SK-N-SH treated with all-trans-retinoic acid at 6 μM for 48 hours (cell line): ENCODE results near the gene AGBL1.

Experiments
- ATAC-seq: fragments of 200-7000 bp; cut with Tn5 transposase; 3 replicates; pipeline ENCODE4 v1.9.1; 2020; ENCODE audit warnings: mild to moderate bottlenecking, moderate library complexity
- ARNTL ChIP-seq: fragments of 450-650 bp; formaldehyde crosslinking; IDR thresholded peaks from 2 replicates; pipeline ENCODE4 v1.5.0; 2020; ENCODE audit warnings: low read depth, mild to moderate bottlenecking, moderate library complexity, borderline replicate concordance
- BACH2 ChIP-seq: fragments of 250-450 bp; sonication (Bioruptor Pico); IDR thresholded peaks from 2 replicates; pipeline ENCODE4 v1.9.0; 2021; ENCODE audit warnings: mild to moderate bottlenecking, borderline replicate concordance
- CSDC2 ChIP-seq: fragments of 250-450 bp; sonication (Bioruptor Pico); IDR thresholded peaks from 2 replicates; pipeline ENCODE4 v1.5.0; 2020; ENCODE audit warnings: mild to moderate bottlenecking, moderate library complexity
- ISL1 ChIP-seq: fragments of 250-450 bp; sonication (Bioruptor Pico); IDR thresholded peaks from 2 replicates; pipeline ENCODE4 v2.1.2; 2022; ENCODE audit warnings: mild to moderate bottlenecking, moderate library complexity
- OSR1 ChIP-seq: fragments of 250-450 bp; sonication (Bioruptor Pico); IDR thresholded peaks from 2 replicates; pipeline ENCODE4 v1.8.0; 2022; ENCODE audit warnings: moderate library complexity, mild to moderate bottlenecking, inconsistent platforms
- RARB ChIP-seq: fragments of 250-450 bp; sonication (Bioruptor Pico); IDR thresholded peaks from 2 replicates; pipeline ENCODE4 v1.8.0; 2021; ENCODE audit warnings: mild to moderate bottlenecking, moderate library complexity
- SNAI2 ChIP-seq: fragments of 250-450 bp; sonication (Bioruptor Pico); IDR thresholded peaks from 2 replicates; pipeline ENCODE4 v1.5.0; 2020; ENCODE audit warnings: mild to moderate bottlenecking, moderate library complexity
- TOX ChIP-seq: fragments of 250-450 bp; sonication (Bioruptor Pico); IDR thresholded peaks from 2 replicates; pipeline ENCODE4 v1.8.0; 2021; ENCODE audit warnings: mild to moderate bottlenecking, moderate library complexity, borderline replicate concordance
- ZC3H10 ChIP-seq: fragments of 250-450 bp; sonication (Bioruptor Pico); IDR thresholded peaks from 2 replicates; pipeline ENCODE4 v1.5.1; 2021; ENCODE audit warnings: mild to moderate bottlenecking, moderate library complexity
- ZFP3 ChIP-seq: fragments of 250-450 bp; sonication (Bioruptor Pico); IDR thresholded peaks from 2 replicates; pipeline ENCODE4 v1.5.0; 2020; ENCODE audit warnings: mild to moderate bottlenecking, moderate library complexity
- ZFP30 ChIP-seq: fragments of 450-650 bp; formaldehyde crosslinking; IDR thresholded peaks from 2 replicates; pipeline ENCODE4 v1.5.0; 2022; ENCODE audit warnings: mild to moderate bottlenecking, moderate library complexity
- ZNF70 ChIP-seq: fragments of 450-650 bp; formaldehyde crosslinking; IDR thresholded peaks from 2 replicates; pipeline ENCODE4 v1.5.0; 2020; ENCODE audit warnings: mild to moderate bottlenecking, moderate library complexity
- ZNF8 ChIP-seq: fragments of 450-650 bp; formaldehyde crosslinking; IDR thresholded peaks from 2 replicates; pipeline ENCODE4 v1.5.0; 2020; ENCODE audit warnings: mild to moderate bottlenecking, moderate library complexity
- TF ChIP-seq, protein P1 (sequence below): fragments of 250-450 bp; sonication (Bioruptor Pico); IDR thresholded peaks from 2 replicates; pipeline ENCODE4 v1.5.1; 2021; ENCODE audit warnings: mild to moderate bottlenecking, moderate library complexity
- TF ChIP-seq, protein P2 (sequence below): fragments of 250-450 bp; sonication (Bioruptor Pico); IDR thresholded peaks from 2 replicates; pipeline ENCODE4 v1.5.1; 2020; ENCODE audit warnings: low read depth, mild to moderate bottlenecking, moderate library complexity
- TF ChIP-seq, protein P3 (sequence below): fragments of 250-450 bp; sonication (Bioruptor Pico); IDR thresholded peaks from 2 replicates; pipeline ENCODE4 v1.8.0; 2021; ENCODE audit warnings: low read depth, mild to moderate bottlenecking, moderate library complexity, borderline replicate concordance
- TF ChIP-seq, protein P4 (sequence below): fragments of 250-450 bp; sonication (Bioruptor Pico); IDR thresholded peaks from 2 replicates; pipeline ENCODE4 v1.5.0; 2020; ENCODE audit warnings: mild to moderate bottlenecking, moderate library complexity

Gene AGBL1

DNA sequence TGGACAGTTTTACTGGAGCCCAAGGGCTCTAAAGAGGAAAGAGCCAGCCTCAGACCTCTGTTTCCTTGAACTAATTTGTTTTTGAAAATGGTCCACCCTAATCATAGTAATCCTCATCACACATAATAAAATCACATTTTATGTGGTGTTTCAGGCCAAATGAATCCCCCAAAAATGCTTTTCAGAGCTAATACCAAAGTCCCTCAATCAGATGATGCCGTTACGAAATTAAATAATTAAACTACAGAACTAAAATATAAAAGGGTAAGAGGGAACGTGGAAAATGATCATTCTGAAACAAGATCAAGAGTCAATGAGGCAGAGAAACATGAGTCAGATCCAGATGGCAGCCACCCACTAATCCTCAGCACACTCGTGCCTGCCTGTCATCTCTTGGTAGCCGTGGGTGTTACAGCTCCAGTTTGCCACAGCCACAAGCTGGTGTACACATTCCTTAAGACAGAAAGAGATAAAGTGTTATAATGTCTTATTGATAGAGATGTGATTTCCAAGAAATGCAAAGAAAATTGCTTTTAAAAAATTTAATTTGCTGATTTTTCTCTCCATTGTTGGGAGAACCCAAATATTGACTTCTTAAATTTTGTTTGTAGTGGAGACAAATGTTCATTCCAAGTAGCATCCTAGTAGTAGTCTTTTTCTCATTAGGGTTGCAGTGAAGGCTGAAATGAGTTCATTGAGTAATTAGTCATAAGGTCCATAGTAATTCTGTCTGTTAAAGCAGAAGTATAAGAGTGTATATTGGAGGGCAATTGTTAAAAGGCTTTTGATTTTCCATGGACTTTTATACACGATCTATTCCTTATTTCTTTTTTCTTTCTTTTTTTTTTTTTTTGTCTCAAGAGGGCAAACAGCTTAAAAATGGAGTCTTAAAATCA is 104.2 kb downstream of the AGBL1 start:
- no peak for TF ChIP-seq ZC3H10
- TF ChIP-seq ZNF8: no peak
- no peak for TF ChIP-seq ZFP3
- no peak for TF ChIP-seq ARNTL (CRISPR knock-in tag)
- no peak for TF ChIP-seq ZFP30
- TF ChIP-seq, protein P1, sequence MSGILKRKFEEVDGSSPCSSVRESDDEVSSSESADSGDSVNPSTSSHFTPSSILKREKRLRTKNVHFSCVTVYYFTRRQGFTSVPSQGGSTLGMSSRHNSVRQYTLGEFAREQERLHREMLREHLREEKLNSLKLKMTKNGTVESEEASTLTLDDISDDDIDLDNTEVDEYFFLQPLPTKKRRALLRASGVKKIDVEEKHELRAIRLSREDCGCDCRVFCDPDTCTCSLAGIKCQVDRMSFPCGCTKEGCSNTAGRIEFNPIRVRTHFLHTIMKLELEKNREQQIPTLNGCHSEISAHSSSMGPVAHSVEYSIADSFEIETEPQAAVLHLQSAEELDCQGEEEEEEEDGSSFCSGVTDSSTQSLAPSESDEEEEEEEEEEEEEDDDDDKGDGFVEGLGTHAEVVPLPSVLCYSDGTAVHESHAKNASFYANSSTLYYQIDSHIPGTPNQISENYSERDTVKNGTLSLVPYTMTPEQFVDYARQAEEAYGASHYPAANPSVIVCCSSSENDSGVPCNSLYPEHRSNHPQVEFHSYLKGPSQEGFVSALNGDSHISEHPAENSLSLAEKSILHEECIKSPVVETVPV (CRISPR knock-in tag): no peak
- TF ChIP-seq RARB (CRISPR knock-in tag): no peak
- no peak for TF ChIP-seq CSDC2 (CRISPR knock-in tag)
- TF ChIP-seq, protein P2, sequence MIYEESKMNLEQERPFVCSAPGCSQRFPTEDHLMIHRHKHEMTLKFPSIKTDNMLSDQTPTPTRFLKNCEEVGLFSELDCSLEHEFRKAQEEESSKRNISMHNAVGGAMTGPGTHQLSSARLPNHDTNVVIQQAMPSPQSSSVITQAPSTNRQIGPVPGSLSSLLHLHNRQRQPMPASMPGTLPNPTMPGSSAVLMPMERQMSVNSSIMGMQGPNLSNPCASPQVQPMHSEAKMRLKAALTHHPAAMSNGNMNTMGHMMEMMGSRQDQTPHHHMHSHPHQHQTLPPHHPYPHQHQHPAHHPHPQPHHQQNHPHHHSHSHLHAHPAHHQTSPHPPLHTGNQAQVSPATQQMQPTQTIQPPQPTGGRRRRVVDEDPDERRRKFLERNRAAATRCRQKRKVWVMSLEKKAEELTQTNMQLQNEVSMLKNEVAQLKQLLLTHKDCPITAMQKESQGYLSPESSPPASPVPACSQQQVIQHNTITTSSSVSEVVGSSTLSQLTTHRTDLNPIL (CRISPR knock-in tag): no peak
- TF ChIP-seq TOX (CRISPR knock-in tag): no peak
- TF ChIP-seq ZNF70 (CRISPR knock-in tag): no peak
- TF ChIP-seq OSR1 (CRISPR knock-in tag): no peak
- peak; percentile 70 for ATAC-seq

DNA sequence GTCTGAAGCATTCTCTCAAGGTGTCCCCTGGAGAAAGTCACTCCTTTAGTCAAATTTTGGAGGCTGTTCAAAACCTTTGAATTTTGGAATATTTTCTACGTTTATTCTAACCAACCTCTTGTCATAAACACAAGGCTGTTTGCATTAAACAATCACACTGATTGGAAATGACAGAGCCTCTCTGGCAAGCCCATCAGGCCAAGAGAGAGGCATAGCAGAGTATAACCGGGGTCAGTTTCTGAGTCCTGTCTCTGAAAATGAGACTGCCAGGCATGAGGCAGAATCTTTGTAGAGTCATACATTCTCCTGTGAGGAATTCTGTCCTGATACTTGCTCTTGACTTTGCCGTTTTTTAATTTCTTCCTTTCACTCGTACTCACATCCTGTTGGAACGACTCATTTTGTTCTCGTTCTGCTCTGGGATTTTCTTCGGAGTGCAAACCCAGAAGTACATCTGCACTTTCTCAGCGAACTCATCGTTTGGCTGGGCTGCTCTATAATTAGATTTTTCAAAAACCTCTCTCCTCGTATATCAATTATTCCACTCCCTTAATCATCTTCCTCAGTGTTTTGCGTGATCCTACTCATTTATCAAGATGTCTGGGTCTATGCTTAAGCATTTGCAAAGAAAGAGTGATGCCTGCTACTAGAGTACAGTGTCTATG is 114.2 kb downstream of the AGBL1 start:
- TF ChIP-seq ZC3H10 (0 out of 2 replicates have a peak, but pooled peaks have one; percentile 36), ISL1 (CRISPR knock-in tag) (peak; percentile 77), ZFP3 (peak; percentile 51; the same call in 1 of the 2 replicates), BACH2 (CRISPR knock-in tag) (no peak), CSDC2 (CRISPR knock-in tag) (no peak)
- TF ChIP-seq, protein P3, sequence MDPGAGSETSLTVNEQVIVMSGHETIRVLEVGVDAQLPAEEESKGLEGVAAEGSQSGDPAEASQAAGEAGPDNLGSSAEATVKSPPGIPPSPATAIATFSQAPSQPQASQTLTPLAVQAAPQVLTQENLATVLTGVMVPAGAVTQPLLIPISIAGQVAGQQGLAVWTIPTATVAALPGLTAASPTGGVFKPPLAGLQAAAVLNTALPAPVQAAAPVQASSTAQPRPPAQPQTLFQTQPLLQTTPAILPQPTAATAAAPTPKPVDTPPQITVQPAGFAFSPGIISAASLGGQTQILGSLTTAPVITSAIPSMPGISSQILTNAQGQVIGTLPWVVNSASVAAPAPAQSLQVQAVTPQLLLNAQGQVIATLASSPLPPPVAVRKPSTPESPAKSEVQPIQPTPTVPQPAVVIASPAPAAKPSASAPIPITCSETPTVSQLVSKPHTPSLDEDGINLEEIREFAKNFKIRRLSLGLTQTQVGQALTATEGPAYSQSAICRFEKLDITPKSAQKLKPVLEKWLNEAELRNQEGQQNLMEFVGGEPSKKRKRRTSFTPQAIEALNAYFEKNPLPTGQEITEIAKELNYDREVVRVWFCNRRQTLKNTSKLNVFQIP: no peak
- TF ChIP-seq, all 23 proteins: peak for 3
- ATAC-seq: peak; percentile 91

DNA sequence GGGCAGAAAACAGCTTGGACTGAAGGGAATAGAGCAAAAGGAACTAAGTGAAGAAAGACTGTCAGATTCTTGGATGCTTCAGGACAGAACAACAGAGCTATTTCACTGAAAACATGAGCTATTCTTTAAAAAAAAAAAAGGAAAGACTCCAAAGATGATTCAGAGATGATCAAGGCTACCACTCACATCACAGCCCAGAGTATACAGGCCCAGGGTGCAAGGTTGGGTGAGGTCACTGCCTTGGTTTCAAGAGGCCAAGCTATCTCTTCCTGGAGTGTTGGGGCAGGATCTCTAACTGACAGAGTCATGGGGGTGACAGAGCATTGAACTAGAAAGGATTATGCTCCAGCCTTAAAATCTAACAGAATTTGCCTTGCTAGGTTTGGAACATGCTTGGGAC is 118.1 kb downstream of the AGBL1 start:
- no peak for TF ChIP-seq ZNF8
- no peak for TF ChIP-seq ZFP3
- no peak for TF ChIP-seq ZFP30
- TF ChIP-seq ZNF70 (CRISPR knock-in tag): no peak
- no peak for TF ChIP-seq SNAI2 (CRISPR knock-in tag)
- TF ChIP-seq, protein P3: no peak
- TF ChIP-seq ISL1 (CRISPR knock-in tag): no peak
- TF ChIP-seq ZC3H10: no peak
- TF ChIP-seq ARNTL (CRISPR knock-in tag): no peak
- TF ChIP-seq BACH2 (CRISPR knock-in tag): no peak
- TF ChIP-seq, protein P4, sequence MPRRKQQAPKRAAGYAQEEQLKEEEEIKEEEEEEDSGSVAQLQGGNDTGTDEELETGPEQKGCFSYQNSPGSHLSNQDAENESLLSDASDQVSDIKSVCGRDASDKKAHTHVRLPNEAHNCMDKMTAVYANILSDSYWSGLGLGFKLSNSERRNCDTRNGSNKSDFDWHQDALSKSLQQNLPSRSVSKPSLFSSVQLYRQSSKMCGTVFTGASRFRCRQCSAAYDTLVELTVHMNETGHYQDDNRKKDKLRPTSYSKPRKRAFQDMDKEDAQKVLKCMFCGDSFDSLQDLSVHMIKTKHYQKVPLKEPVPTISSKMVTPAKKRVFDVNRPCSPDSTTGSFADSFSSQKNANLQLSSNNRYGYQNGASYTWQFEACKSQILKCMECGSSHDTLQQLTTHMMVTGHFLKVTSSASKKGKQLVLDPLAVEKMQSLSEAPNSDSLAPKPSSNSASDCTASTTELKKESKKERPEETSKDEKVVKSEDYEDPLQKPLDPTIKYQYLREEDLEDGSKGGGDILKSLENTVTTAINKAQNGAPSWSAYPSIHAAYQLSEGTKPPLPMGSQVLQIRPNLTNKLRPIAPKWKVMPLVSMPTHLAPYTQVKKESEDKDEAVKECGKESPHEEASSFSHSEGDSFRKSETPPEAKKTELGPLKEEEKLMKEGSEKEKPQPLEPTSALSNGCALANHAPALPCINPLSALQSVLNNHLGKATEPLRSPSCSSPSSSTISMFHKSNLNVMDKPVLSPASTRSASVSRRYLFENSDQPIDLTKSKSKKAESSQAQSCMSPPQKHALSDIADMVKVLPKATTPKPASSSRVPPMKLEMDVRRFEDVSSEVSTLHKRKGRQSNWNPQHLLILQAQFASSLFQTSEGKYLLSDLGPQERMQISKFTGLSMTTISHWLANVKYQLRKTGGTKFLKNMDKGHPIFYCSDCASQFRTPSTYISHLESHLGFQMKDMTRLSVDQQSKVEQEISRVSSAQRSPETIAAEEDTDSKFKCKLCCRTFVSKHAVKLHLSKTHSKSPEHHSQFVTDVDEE: no peak
- TF ChIP-seq, protein P2 (CRISPR knock-in tag): no peak
- ATAC-seq: peak; percentile 5; the same call in 1 of the 3 replicates
